Right atrium auricular region (tissue), 2 donors: ENCODE measurements around the gene TRIO. TPM values are rescaled to one million over a fixed set of nuclear protein-coding genes. Genes with fewer than 3 reads are reported as not detected.
A peak's percentile ranks its signal among the peaks of the same experiment; 100 is the strongest.
"Not testable (repeated sequence)": the region's sequence is repeated elsewhere in the genome, so short reads cannot be mapped to it uniquely, and the experiment has no call there.

ENCODE experiments used
- DNase-seq: peaks from one replicate; pipeline ENCODE4 v3.0.0-alpha.2; 2019; ENCODE audit warnings: low spot score
- H3K27ac ChIP-seq, 2 donors: fragments of 200-600 bp; sonication (generic); 1 replicate in 1 of 2; 2 replicates in 1 of 2; pipeline ENCODE4 v1.5.1; 2016 to 2019
- H3K27me3 ChIP-seq, 2 donors: fragments of 200-600 bp; sonication (generic); one replicate each; pipeline versions ENCODE4 v1.5.1 to v1.6.0; 2017 to 2019
- H3K36me3 ChIP-seq: fragments of 200-600 bp; sonication (generic); one replicate; pipeline ENCODE4 v1.5.1; 2016
- H3K4me1 ChIP-seq, 2 donors: fragments of 200-600 bp; sonication (generic); one replicate each; pipeline versions ENCODE4 v1.5.1 to v1.6.0; 2017 to 2019
- H3K4me3 ChIP-seq, 2 donors: fragments of 200-600 bp; sonication (generic); 1 replicate in 1 of 2; 2 replicates in 1 of 2; pipeline ENCODE4 v1.5.1; 2017 to 2019; ENCODE audit warnings: mild to moderate bottlenecking in 1 of 2, moderate library complexity in 1 of 2
- H3K9me3 ChIP-seq, 2 donors: fragments of 200-600 bp; sonication (generic); one replicate each; pipeline ENCODE4 v1.5.1; 2019
- total RNA-seq, 2 donors: library from RNA; depleted of rRNA; stranded (reverse); fragments of >200 nt; gene quantifications; one replicate each; pipeline ENCODE4 v1.1.0, GENCODE V29; 2016
- TF ChIP-seq, protein P1 (sequence below), 2 donors: fragments of 200-600 bp; sonication (generic); IDR thresholded peaks; one replicate each; pipeline ENCODE4 v1.5.1; 2019; ENCODE audit warnings: antibody characterized with exemption in 2 of 2

The TRIO gene
- total RNA-seq, 2 donors from 2014 or later = 51.6 to 67.0 TPM

GRCh38 chr5:14204011-14204670, 61.0 kb downstream of the TRIO start:
- no peaks in the 10 kb centered on the region for H3K27me3 ChIP-seq
- no peak for DNase-seq
- H3K36me3 ChIP-seq = no peaks in the 10 kb centered on the region
- H3K4me3 ChIP-seq = no peak overlapping the region
- H3K27ac ChIP-seq = peak overlapping the region; percentile 2 to 10
- TF ChIP-seq, protein P1, sequence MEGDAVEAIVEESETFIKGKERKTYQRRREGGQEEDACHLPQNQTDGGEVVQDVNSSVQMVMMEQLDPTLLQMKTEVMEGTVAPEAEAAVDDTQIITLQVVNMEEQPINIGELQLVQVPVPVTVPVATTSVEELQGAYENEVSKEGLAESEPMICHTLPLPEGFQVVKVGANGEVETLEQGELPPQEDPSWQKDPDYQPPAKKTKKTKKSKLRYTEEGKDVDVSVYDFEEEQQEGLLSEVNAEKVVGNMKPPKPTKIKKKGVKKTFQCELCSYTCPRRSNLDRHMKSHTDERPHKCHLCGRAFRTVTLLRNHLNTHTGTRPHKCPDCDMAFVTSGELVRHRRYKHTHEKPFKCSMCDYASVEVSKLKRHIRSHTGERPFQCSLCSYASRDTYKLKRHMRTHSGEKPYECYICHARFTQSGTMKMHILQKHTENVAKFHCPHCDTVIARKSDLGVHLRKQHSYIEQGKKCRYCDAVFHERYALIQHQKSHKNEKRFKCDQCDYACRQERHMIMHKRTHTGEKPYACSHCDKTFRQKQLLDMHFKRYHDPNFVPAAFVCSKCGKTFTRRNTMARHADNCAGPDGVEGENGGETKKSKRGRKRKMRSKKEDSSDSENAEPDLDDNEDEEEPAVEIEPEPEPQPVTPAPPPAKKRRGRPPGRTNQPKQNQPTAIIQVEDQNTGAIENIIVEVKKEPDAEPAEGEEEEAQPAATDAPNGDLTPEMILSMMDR (IDR thresholded peaks at IDR 0.05) = no peak
- peaks cover 0 to 60% of the 10 kb centered on the region in 2 donors for H3K4me1 ChIP-seq
- H3K9me3 ChIP-seq = no peaks in the 10 kb centered on the region

DNA sequence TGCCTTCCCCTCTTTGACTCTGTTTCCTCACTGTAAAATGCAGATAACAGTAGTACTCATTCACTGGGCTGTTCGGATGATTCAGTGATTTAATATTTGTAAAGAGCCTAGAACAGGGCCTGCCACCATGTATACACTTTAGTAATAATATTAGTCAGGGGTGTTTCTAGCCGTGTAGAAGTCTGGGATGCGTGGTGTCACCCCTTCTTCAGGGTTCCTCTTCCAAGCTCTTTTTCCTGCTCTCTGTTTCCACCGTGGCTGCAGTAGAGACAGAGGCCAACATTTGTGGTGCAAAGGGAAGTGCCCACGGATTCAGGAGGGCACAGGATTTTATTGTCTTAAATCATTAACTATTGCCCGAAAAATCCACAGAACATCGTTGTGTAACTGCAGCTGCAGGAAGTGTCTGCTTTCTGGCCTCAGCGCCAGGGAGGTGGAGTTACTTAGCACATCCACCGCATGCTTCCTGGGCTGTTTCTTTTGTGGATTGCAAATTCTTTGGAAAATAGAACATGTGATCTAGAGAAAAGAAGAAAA, 61.7 kb downstream of the TRIO start:
- peak; percentile 77 for DNase-seq
- Histone ChIP-seq H3K4me3 (peak overlapping the region in 1 of 2 donors; percentile 7), H3K27ac (peak overlapping the region; percentile 2 to 10), H3K36me3 (no peaks in the 10 kb centered on the region), H3K9me3 (no peaks in the 10 kb centered on the region), H3K4me1 (peaks cover 0 to 55% of the 10 kb centered on the region in 2 donors), H3K27me3 (no peaks in the 10 kb centered on the region)
- TF ChIP-seq, protein P1 (IDR thresholded peaks at IDR 0.05) = no peak

- Histone ChIP-seq H3K4me1 (peaks cover 0 to 57% of the 10 kb centered on the region in 2 donors), H3K27ac (no peak overlapping the region), H3K36me3 (no peaks in the 10 kb centered on the region), H3K27me3 (no peaks in the 10 kb centered on the region), H3K9me3 (no peaks in the 10 kb centered on the region), H3K4me3 (no peak overlapping the region)
- TF ChIP-seq, protein P1 (IDR thresholded peaks at IDR 0.05) = no peak
- DNase-seq = no peak
These were observed 63.0 kb downstream of the TRIO start for GRCh38 chr5:14206028-14206725.

DNA sequence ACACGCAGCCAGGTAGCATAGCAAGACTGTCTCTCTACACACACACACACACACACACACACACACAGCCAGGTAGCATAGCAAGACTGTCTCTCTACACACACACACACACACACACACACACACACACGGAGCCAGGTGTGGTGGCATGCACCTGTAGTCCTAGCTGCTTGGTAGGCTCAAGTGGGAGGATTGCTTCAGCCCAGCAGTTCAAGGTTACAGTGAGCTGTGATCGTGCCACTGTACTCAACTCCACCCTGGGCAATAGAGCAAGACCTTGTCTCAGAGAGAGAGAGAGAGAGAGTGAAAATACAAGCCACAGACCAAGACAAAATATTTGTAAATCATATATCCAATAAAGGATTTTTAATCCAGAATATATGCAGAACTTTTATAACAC, 64.3 kb downstream of the TRIO start:
- peaks cover 0 to 56% of the 10 kb centered on the region in 2 donors for H3K4me1 ChIP-seq
- not testable (repeated sequence) for DNase-seq, H3K27me3 ChIP-seq, H3K4me3 ChIP-seq, H3K36me3 ChIP-seq, H3K9me3 ChIP-seq, H3K27ac ChIP-seq

DNA sequence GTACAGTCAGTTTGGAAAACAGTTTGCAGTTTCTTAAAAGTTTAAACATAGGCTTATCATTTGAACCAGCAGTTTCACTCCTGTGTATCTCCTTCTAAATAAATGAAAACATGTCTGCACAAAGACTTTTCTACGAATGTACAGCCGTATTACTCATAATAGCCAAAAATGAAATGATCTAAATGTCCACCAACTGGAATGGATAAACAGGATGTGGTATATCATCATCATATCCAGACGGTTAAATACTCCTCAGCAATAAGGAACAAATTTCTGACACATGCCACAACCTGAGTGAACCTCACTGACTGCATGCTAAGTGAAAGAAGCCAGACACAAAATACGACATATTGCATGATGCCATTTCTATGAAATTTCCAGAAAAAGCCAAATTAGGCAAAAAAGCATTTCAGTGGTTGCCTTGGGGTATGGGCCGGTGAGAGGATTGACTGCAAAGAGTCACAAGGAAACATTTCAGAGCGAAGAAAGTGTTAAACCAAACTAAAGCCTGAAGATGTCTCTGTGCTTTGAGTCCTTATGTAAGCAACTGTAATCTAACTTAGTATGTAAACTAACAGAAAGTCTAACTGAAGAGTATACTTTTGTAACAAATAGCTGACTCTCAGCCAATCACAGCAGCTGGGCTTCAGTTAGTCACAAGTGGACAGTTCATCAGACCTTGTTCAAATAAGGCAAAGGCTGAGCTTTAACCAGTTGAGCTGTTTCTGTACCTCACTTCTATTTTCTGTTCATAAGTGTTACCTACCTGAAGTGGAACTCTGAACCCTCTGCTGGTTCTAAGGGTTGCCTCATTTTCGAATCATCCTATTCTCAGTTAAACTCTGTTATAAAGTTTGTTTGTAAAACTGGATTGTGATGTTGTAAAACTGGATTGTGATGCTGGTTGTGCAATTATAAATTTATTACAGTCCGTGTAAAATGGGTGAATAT, 65.2 kb downstream of the TRIO start:
- Histone ChIP-seq H3K27ac (no peak overlapping the region), H3K36me3 (no peaks in the 10 kb centered on the region), H3K9me3 (no peaks in the 10 kb centered on the region), H3K27me3 (no peaks in the 10 kb centered on the region), H3K4me3 (no peak overlapping the region), H3K4me1 (peaks cover 0 to 52% of the 10 kb centered on the region in 2 donors)
- TF ChIP-seq, protein P1 (IDR thresholded peaks at IDR 0.05) = no peak
- no peak for DNase-seq
